ENCODE data around the gene KLK12. TPM values are rescaled to one million over a fixed set of nuclear protein-coding genes. Genes with fewer than 3 reads are reported as not detected.

The KLK12 gene
- not detected in 2 replicates for total RNA-seq

GRCh38 chr19:51034704-51035103 lies at the start of gene KLK12:
KLK12 (minus strand) TSS chr19:51035002; CDS start chr19:51034621, 381 bp downstream.

GRCh38 chr19:51082611-51083010 lies 47.8 kb upstream of the KLK12 start, which contains the start of gene KLK14:
KLK14 (minus strand) TSS chr19:51082887; CDS start chr19:51082614, 273 bp downstream.

GRCh38 chr19:51064534-51065220 lies 29.9 kb upstream of the KLK12 start, which contains the start of gene KLK13:
KLK13 (minus strand) TSS chr19:51065092; CDS start chr19:51065067, 25 bp downstream.

GRCh38 chr19:51026554-51026831 lies 8.3 kb downstream of the KLK12 start, which contains the start of gene KLK11:
KLK11 (minus strand) TSS chr19:51026616; CDS start chr19:51025631, 985 bp downstream.

GRCh38 chr19:51019544-51019925 lies 15.3 kb downstream of the KLK12 start, which contains the start of gene KLK10:
KLK10 (minus strand) TSS chr19:51019709; CDS start chr19:51019130, 579 bp downstream.

GRCh38 chr19:51001515-51001914 lies 33.3 kb downstream of the KLK12 start, which contains the start of gene KLK8:
KLK8 (minus strand) TSS chr19:51001604; CDS start chr19:51001167, 437 bp downstream.

GRCh38 chr19:50983625-50984292 lies 51.0 kb downstream of the KLK12 start, which contains the start of gene KLK7:
KLK7 (minus strand) TSS chr19:50983917; CDS start chr19:50982399, 1,518 bp downstream.

Other genes with a start within 250 kb of the KLK12 start
- not detected in 2 replicates for gene ACP4, start 244.6 kb downstream of the KLK12 start, total RNA-seq
- gene KLK1, start 211.2 kb downstream of the KLK12 start, total RNA-seq = not detected in 2 replicates
- not detected in 2 replicates for gene KLK15, start 201.4 kb downstream of the KLK12 start, total RNA-seq
- gene KLK3, start 180.1 kb downstream of the KLK12 start, total RNA-seq = not detected in 2 replicates
- not detected in 2 replicates for gene KLK2, start 161.6 kb downstream of the KLK12 start, total RNA-seq
- not detected in 2 replicates for gene KLK4, start 123.6 kb downstream of the KLK12 start, total RNA-seq
- gene KLK5, start 82.0 kb downstream of the KLK12 start, total RNA-seq = not detected in 2 replicates
- not detected in 2 replicates for gene KLK6, start 65.4 kb downstream of the KLK12 start, total RNA-seq
- gene KLK7, start 51.1 kb downstream of the KLK12 start, total RNA-seq = not detected in 2 replicates
- not detected in 2 replicates for gene KLK8, start 33.4 kb downstream of the KLK12 start, total RNA-seq
- gene KLK10, start 15.3 kb downstream of the KLK12 start, total RNA-seq = not detected in 2 replicates
- not detected in 2 replicates for gene KLK11, start 8.4 kb downstream of the KLK12 start, total RNA-seq
- gene KLK13, start 30.1 kb upstream of the KLK12 start, total RNA-seq = not detected in 2 replicates
- gene KLK14, start 47.9 kb upstream of the KLK12 start, total RNA-seq = 0.17 TPM in 1 of 2 replicates, not detected in the other
- 6.8 and 12.9 TPM in 2 replicates for gene CTU1, start 73.4 kb upstream of the KLK12 start, total RNA-seq
- not detected in 2 replicates for gene SIGLEC9, start 89.9 kb upstream of the KLK12 start, total RNA-seq
- gene SIGLEC7, start 107.3 kb upstream of the KLK12 start, total RNA-seq = not detected in 2 replicates
- not detected in 2 replicates for gene CD33, start 190.1 kb upstream of the KLK12 start, total RNA-seq
- not detected in 2 replicates for gene SIGLECL1, start 216.1 kb upstream of the KLK12 start, total RNA-seq